ENCODE data around the gene SCO2.

SCO2 gene

DNA sequence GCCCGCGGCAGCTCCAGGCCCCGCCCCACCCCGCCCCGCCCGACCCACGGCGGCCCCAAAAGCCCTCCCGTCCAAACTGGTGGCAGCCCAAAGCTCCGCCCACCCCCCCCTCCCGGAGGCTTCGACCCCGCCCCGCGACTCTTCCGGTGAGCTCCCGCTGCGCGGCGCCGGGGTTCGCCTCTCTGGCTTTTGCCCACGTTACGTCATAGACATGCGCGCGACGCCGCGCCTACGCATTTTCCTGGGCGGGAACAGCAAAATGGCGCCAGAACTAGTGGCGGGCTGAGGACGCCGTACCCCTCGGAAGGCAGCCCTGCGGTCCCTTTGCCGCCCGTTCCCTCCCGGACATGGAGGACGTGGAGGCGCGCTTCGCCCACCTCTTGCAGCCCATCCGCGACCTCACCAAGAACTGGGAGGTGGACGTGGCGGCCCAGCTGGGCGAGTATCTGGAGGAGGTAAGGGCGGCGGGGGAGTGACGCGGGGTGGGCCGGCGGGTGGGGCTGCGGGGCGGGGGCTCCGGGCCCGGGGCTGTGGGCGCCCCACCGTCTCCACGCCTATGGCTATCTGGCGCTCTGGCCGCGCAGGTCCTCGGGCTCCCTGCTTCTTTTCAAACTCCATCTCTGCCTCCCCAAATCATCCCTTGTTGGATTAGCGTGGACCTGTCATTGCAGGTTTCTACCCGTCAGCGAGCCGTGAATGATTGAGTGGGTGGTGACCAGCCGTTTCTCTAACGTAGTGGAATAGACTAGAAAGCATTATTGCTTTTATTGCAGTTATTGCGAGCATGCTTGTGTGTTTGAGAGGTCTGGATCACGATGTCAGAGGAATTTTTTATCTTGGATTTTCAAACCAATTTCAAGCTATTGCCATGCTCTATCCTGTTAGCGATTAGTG lies 17.2 kb downstream of the SCO2 start, which contains the start of gene NCAPH2:
TSS of gene NCAPH2 (plus strand) at position 234 of the 894 bp plus-strand sequence. CDS start at position 348, 114 bp downstream.
- FAIRE-seq (peak; percentile 99), DNase-seq (ENCODE audit: insufficient read length) (peak; percentile 99)
- TF ChIP-seq TAF1 (IDR thresholded peaks at IDR 0.05; ENCODE audit: borderline replicate concordance, low read depth, low read length) (peak; percentile 95), POLR2A (IDR thresholded peaks at IDR 0.05; ENCODE audit: low read depth, low read length) (peak; percentile 90), POLR2AphosphoS5 (IDR thresholded peaks at IDR 0.05; ENCODE audit: low read depth, low read length) (peak; percentile 90)

DNA sequence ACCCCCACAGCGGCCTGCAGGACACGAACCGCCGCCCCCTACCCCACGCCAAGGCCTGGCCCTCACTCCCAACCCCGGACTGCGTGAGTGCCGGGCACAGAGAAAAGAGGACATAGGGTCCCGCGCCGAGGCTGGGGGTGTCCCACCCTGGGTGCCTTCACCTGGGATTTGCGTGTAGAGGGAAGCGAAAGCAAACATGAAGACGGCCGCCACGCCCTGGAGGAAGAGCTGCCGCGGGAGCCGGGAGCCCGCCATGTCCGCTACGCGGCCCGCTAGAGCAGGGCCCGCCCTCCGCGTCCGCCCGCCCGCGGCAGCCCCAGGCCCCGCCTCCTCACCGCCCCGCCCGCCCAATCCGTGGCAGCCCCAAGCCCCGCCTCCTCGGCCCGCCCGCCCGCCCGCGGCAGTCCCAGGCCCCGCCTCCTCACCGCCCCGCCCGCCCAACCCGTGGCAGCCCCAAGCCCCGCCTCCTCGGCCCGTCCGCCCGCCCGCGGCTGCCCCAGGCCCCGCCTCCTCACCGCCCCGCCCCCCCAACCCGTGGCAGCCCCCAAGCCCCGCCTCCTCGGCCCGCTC lies 17.9 kb downstream of the SCO2 start, which contains the start of gene LMF2:
TSS of gene LMF2 (minus strand) at position 282 of the 570 bp plus-strand sequence. CDS start at position 255, 27 bp downstream.
- FAIRE-seq, result no peak
- DNase-seq (ENCODE audit: insufficient read length), result peak; percentile 98

DNA sequence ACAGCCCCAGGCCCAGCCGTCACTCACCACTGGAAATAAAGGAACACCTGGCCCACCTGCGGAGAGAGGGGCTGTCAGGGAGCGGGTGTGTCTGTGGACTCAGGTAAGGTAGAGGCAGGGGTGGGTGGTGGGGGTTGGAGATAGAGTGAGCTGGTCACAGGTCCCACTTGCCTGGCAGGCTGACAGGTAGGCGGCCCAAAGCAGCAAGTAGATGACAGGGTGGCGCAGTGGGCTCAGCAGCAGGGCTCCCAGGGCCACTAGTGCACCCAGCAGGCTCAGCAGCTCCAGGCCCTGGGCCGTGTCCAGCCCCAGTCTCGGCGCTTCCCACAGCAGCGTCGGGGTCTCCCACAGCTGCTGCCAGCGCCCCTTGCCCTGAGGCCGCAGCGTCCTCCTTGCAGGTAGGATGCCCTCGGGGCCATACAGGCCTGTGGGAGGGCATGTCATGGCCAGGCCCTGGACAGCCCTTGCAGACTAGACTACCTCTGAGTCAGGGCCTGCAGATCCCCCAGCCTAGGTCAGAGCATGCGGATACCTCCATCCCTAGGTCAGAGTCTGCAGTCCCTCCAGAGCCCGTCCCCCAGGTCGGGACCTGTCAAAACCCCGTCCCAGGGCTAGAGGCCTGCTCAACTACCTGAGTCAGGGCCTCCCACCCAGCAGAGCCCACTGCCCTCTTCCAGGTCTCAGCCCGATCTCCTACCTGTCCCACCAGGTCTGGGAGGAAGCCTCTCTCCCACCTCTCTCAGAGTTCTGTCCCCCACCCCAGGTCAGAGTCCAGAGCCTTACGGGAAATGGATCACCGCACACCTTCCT lies 18.6 kb downstream of the SCO2 start:
- TF ChIP-seq TAF1 (IDR thresholded peaks at IDR 0.05; ENCODE audit: borderline replicate concordance, low read depth, low read length), result no peak
- TF ChIP-seq POLR2AphosphoS5 (IDR thresholded peaks at IDR 0.05; ENCODE audit: low read depth, low read length), result no peak
- DNase-seq (ENCODE audit: insufficient read length), result peak; percentile 55
- no peak for FAIRE-seq

More for the DNA sequence above, 17.9 kb downstream of the SCO2 start, which contains the start of gene LMF2:
- 0 out of 2 replicates have a peak, but pooled peaks have one; percentile 9 for TF ChIP-seq POLR2AphosphoS5 (IDR thresholded peaks at IDR 0.05; ENCODE audit: low read depth, low read length)
- TF ChIP-seq TAF1 (IDR thresholded peaks at IDR 0.05; ENCODE audit: borderline replicate concordance, low read depth, low read length), result peak; percentile 25; the same call in 1 of the 2 replicates
- peak; percentile 54; the same call in 1 of the 2 replicates for TF ChIP-seq POLR2A (IDR thresholded peaks at IDR 0.05; ENCODE audit: low read depth, low read length)

DNA sequence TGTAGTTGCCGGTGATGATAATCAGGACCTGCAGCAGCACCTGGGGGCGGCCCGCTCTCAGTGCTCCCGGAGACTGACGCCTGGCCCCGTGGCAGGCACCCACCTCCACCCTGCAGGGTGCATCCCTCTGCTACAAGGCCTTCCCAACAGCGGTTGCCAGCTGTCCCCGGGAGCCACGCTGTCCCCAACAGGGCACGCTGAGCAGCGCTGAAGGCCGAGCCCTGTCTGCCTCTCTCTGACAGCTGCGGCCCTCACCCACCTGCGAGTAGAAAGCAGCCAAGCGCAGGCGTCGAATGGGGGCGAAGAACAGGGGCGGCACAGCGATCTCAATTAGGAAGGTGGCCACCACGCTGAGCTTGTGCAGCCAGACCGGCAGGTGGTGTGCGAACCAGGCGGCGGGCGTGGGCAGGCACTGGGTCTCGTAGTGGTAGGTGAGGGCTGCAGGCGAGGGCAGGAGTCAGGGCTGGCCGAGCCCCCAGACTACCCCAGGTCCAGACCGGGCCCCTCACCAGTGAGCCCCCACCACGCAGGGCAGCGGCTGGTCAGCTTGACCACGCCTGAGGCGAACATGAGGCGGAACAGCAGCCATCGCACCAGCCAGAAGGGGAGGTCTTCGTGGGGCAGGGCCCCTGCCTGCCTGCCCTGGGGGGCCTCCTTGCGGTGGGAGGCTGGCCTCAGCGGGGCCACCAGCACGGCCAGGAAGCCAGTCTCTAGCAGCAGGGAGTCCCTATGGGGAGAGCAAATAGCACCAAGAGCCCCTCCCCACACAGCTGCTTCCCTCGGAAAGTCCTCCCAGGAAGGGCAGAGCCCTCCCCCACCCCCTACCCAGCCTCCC lies 19.4 kb downstream of the SCO2 start:
- no peak for TF ChIP-seq POLR2A (IDR thresholded peaks at IDR 0.05; ENCODE audit: low read depth, low read length)
- no peak for TF ChIP-seq POLR2AphosphoS5 (IDR thresholded peaks at IDR 0.05; ENCODE audit: low read depth, low read length)
- no peak for TF ChIP-seq TAF1 (IDR thresholded peaks at IDR 0.05; ENCODE audit: borderline replicate concordance, low read depth, low read length)
- no peak for FAIRE-seq
- no peak for DNase-seq (ENCODE audit: insufficient read length)

DNA sequence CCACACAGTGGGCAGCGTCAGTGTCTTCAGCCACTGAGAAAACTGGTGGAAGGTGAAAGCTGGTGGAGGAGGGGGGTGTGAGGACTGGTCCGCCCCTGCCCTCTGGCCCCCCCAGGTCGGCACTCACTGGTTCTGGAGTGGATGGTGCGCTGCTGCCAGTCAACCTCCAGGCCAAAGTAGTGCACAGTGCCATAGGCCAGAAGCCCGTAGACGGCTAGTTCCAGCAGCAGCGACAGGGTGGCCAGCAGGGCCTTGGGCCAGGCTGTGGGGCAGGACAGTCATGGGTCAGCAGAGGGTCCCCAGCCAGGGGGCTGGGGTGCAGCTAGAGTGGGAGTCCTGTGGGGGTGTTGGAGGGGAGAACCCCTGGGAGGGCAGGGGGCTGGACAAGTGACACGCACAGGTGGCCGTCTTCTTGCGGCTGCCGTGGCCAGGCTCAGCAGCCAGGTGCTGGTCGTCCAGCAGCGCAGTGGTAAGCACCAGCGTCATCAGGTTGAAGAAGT lies 20.1 kb downstream of the SCO2 start:
- no peak for FAIRE-seq
- no peak for DNase-seq (ENCODE audit: insufficient read length)
- no peak for TF ChIP-seq POLR2A (IDR thresholded peaks at IDR 0.05; ENCODE audit: low read depth, low read length)
- no peak for TF ChIP-seq TAF1 (IDR thresholded peaks at IDR 0.05; ENCODE audit: borderline replicate concordance, low read depth, low read length)
- no peak for TF ChIP-seq POLR2AphosphoS5 (IDR thresholded peaks at IDR 0.05; ENCODE audit: low read depth, low read length)

DNA sequence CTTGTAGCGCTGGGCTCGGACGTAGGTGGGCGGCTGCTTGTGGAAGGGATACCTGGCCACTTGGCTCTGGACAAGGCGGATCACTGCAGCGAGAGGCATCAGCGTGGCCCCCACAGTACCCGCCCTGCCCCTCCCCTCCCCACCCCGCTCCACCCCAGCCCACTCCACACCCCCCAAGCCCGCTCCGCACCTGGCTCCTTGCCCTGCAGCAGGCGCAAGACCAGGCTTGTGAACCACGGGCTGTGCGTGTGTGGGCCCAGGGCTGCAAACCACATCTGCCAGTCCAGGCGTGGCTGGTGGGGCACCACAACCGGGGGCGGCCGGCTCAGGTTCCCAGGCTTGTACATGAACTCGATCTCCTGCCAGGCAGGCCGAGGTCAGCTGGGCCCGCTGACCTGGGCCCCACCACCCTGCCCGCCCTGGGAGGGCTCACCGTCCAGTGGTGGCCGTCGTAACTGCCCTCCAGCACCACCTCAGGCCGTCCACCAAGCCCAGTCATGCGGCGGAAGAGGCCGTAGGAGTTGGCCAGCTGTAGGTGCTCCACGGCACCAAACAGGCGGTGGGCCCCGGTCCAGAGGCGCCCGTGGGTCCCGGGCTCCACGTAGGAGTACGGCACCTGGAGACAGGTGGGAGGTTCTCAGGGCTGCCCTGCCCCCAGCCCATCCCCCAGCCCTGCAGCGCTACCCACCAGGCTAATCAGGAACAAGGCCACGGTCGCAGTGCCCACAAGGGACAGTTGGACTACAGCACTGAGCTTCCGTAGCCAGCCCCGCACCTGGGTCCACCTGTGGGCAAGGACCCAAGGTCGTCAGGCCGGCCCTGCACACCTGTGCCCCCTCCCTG lies 20.8 kb downstream of the SCO2 start:
- no peak for DNase-seq (ENCODE audit: insufficient read length)
- TF ChIP-seq TAF1 (IDR thresholded peaks at IDR 0.05; ENCODE audit: borderline replicate concordance, low read depth, low read length) (no peak), POLR2AphosphoS5 (IDR thresholded peaks at IDR 0.05; ENCODE audit: low read depth, low read length) (no peak), POLR2A (IDR thresholded peaks at IDR 0.05; ENCODE audit: low read depth, low read length) (no peak)
- no peak for FAIRE-seq

DNA sequence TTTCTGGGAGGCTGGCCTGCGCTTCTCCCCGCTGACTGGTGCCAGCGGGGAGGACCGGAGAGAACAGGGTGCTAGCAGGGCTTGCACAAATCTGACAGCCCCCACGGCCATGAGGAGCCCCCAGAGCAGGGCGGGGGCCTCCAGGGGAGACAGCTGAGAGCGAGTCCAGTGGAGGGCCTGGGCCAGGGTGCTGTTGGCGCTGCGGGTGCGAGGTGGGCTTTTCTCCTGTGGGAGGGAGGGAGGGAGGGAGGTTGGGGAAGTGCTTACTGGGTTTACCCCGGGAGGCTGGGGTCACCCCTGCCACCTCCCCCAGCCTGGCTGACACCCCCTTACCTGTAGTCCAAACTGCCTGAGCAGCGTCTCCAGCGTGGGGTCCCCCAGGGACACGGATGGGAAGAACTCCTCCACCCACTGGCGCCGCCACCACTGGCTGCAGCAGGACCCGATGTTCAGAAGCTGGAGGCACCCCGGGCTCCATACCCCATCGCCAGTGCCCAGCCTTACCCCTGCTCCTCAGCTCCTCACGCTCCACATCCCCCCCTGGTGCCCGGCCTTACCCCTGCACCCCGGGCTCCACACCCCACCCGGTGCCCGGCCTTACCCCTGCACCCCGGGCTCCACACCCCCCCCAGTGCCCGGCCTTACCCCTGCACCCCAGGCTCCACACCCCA lies 21.8 kb downstream of the SCO2 start:
- TF ChIP-seq POLR2A (IDR thresholded peaks at IDR 0.05; ENCODE audit: low read depth, low read length) (no peak), TAF1 (IDR thresholded peaks at IDR 0.05; ENCODE audit: borderline replicate concordance, low read depth, low read length) (no peak), POLR2AphosphoS5 (IDR thresholded peaks at IDR 0.05; ENCODE audit: low read depth, low read length) (no peak)
- FAIRE-seq (no peak), DNase-seq (ENCODE audit: insufficient read length) (no peak)

DNA sequence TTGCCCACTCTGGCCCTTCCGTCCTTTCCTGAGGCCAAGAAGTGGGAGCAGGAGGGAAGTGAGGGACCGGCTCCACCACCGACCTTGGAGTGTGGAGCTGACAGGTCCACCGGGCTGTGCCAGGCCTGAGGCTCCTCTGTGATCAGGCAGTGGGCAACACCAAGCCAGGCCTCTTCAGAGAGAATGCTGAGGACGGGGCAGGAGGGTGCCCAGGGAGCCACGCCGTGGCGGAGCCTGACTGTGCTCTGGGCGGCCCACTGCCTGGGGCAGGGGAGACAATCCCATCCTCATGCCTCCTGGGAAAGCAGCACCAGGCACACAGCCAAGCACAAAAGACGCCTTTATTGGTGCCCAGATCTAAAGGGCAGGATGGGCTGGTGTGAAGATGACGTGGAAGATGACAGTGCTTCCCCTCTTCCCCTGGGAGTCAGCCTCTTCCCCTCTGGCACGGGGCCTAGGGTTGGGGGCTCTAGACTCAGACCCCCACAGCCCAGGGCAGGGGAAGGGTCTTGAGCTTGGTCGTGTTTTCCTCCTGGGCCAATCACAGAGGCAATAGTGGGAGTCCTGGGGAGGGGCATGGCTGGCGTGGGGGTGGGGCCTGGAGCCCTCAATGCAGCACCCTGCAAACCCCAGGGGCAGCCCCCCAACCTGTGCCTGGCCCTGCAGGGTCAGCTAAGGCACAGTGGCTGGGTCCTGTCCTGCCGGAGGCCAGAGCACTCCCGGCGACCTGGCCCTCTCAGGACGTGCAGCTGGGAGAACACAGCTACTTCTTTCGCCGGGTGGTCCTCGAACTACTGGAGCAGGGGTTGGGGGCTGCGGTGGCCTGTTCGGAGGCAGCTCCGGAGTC lies 22.5 kb downstream of the SCO2 start:
- no peak for DNase-seq (ENCODE audit: insufficient read length)

More for the DNA sequence above, 22.5 kb downstream of the SCO2 start:
- no peak for TF ChIP-seq POLR2A (IDR thresholded peaks at IDR 0.05; ENCODE audit: low read depth, low read length)
- no peak for TF ChIP-seq TAF1 (IDR thresholded peaks at IDR 0.05; ENCODE audit: borderline replicate concordance, low read depth, low read length)
- TF ChIP-seq POLR2AphosphoS5 (IDR thresholded peaks at IDR 0.05; ENCODE audit: low read depth, low read length), result no peak
- no peak for FAIRE-seq
